IMR-90 (cell line): ENCODE results near the gene CMTM5. TPM values are rescaled to one million over a fixed set of nuclear protein-coding genes. Genes with fewer than 3 reads are reported as not detected.

Experiments
- ATAC-seq: fragments of 200-7000 bp; cut with Tn5 transposase; 2 replicates; pipeline ENCODE4 v1.9.1; 2020; ENCODE audit warnings: low read depth, mild to moderate bottlenecking, moderate library complexity
- BruUV-seq: library from RNA; stranded (reverse); fragments of 400-500 nt; replicated peaks from 2 replicates; lab custom pipeline; 2021; lab: Mats Ljungman, UMichigan
- CTCF ChIA-PET: fragments of 300-600 bp; formaldehyde crosslinking; extraction: SDS; loops from one replicate; lab custom pipeline; 2021; ENCODE audit warnings: antibody characterized with exemption; lab: Yijun Ruan, JAX
- POLR2A ChIA-PET: fragments of 300-600 bp; sonication (Branson Sonifier 250); formaldehyde crosslinking; loops from one replicate; lab custom pipeline; 2022; ENCODE audit warnings: antibody characterized with exemption; ENCODE audit not compliant: unreplicated experiment; lab: Charles Lee
- DNase-seq: peaks from one replicate; pipeline ENCODE4 v3.0.0; 2013
- H2AFZ ChIP-seq: replicated peaks from 2 replicates; pipeline ENCODE3; 2013; ENCODE audit warnings: low read length, mild to moderate bottlenecking; ENCODE audit not compliant: poor library complexity
- H2AK5ac ChIP-seq: 2 replicates; pipeline ENCODE4 v1.6.1; 2013; ENCODE audit warnings: low read depth, low read length, inconsistent platforms
- H2AK9ac ChIP-seq: replicated peaks from 2 replicates; pipeline ENCODE3; 2013; ENCODE audit warnings: mild to moderate bottlenecking, low read depth, low read length, moderate library complexity; ENCODE audit not compliant: poor library complexity
- H2BK120ac ChIP-seq: 2 replicates; pipeline ENCODE4 v1.6.1; 2013; ENCODE audit warnings: low read depth, low read length, inconsistent platforms
- H2BK15ac ChIP-seq: 3 replicates; pipeline ENCODE4 v1.6.1; 2013; ENCODE audit warnings: low read depth, low read length, inconsistent platforms
- H2BK20ac ChIP-seq: 2 replicates; pipeline ENCODE4 v1.6.1; 2013; ENCODE audit warnings: low read depth, mild to moderate bottlenecking, inconsistent platforms, low read length, moderate library complexity
- H2BK5ac ChIP-seq: 2 replicates; pipeline ENCODE4 v1.6.1; 2013; ENCODE audit warnings: mild to moderate bottlenecking, low read depth, low read length, inconsistent platforms; ENCODE audit not compliant: poor library complexity, severe bottlenecking
- H3K14ac ChIP-seq: replicated peaks from 2 replicates; pipeline ENCODE4 v1.6.1; 2013; ENCODE audit warnings: low read depth, low read length, inconsistent platforms
- H3K18ac ChIP-seq: 2 replicates; pipeline ENCODE4 v1.6.1; 2013; ENCODE audit warnings: low read depth, low read length, control low read depth
- H3K23ac ChIP-seq: 2 replicates; pipeline ENCODE4 v1.6.1; 2013; ENCODE audit warnings: low read depth, low read length, inconsistent platforms
- H3K27ac ChIP-seq: 2 replicates; pipeline ENCODE4 v1.5.1; 2013; ENCODE audit warnings: mild to moderate bottlenecking, control low read depth, low read length; ENCODE audit not compliant: insufficient read depth
- H3K27me3 ChIP-seq: 2 replicates; pipeline ENCODE4 v1.6.1; 2013; ENCODE audit warnings: low read length; ENCODE audit not compliant: control insufficient read depth, insufficient read depth
- H3K36me3 ChIP-seq: 2 replicates; pipeline ENCODE4 v1.6.1; 2013; ENCODE audit warnings: low read length, mixed read lengths; ENCODE audit not compliant: control insufficient read depth, insufficient read depth
- H3K4ac ChIP-seq: 2 replicates; pipeline ENCODE4 v1.6.1; 2013; ENCODE audit warnings: low read depth, low read length, inconsistent platforms
- H3K4me1 ChIP-seq: 2 replicates; pipeline ENCODE4 v1.6.1; 2013; ENCODE audit warnings: low read length, mixed read lengths; ENCODE audit not compliant: control insufficient read depth, insufficient read depth
- H3K4me2 ChIP-seq: 2 replicates; pipeline ENCODE4 v1.6.1; 2013; ENCODE audit warnings: low read depth, mild to moderate bottlenecking, control low read depth, low read length, moderate library complexity
- H3K4me3 ChIP-seq: 2 replicates; pipeline ENCODE4 v1.5.1; 2013; ENCODE audit warnings: low read depth, mild to moderate bottlenecking, control low read depth, low read length, moderate library complexity; ENCODE audit not compliant: insufficient read depth
- H3K56ac ChIP-seq: 2 replicates; pipeline ENCODE4 v1.6.1; 2013; ENCODE audit warnings: low read length, inconsistent platforms; ENCODE audit not compliant: insufficient read depth; ENCODE audit errors: extremely low read depth
- H3K79me1 ChIP-seq, 2 experiments: 2 replicates each; pipeline ENCODE4 v1.6.1; 2013; ENCODE audit warnings: low read length in 2 of 2, inconsistent platforms in 1 of 2, low read depth in 1 of 2
- H3K9ac ChIP-seq: 2 replicates; pipeline ENCODE4 v1.6.1; 2013; ENCODE audit warnings: low read depth, low read length, control low read depth
- H3K9me1 ChIP-seq: 2 replicates; pipeline ENCODE4 v1.6.1; 2013; ENCODE audit warnings: low read length, inconsistent platforms; ENCODE audit not compliant: insufficient read depth
- H3K9me3 ChIP-seq: 2 replicates; pipeline ENCODE4 v1.6.1; 2013; ENCODE audit warnings: low read length; ENCODE audit not compliant: control insufficient read depth, insufficient read depth
- H4K20me1 ChIP-seq: 2 replicates; pipeline ENCODE4 v1.6.1; 2013; ENCODE audit warnings: low read length, inconsistent platforms; ENCODE audit not compliant: insufficient read depth
- H4K5ac ChIP-seq: 2 replicates; pipeline ENCODE4 v1.6.1; 2013; ENCODE audit warnings: mild to moderate bottlenecking, low read depth, low read length, control low read depth
- H4K8ac ChIP-seq, 2 experiments: 2 replicates each; pipeline ENCODE4 v1.6.1; 2013; ENCODE audit warnings: low read depth in 2 of 2, low read length in 2 of 2, control low read depth in 1 of 2, inconsistent platforms in 1 of 2
- H4K91ac ChIP-seq: 2 replicates; pipeline ENCODE4 v1.6.1; 2013; ENCODE audit warnings: low read depth, low read length, inconsistent platforms; ENCODE audit not compliant: insufficient read depth
- CTCF ChIP-seq: conservative IDR thresholded peaks from 2 replicates; pipeline ENCODE4 v1.5.1; 2012; ENCODE audit warnings: mild to moderate bottlenecking, low read depth, low read length, improper control_type of control experiment
- NFE2L2 ChIP-seq: fragments of 150-350 bp; IDR thresholded peaks from 2 replicates; pipeline ENCODE4 v1.6.1; 2016; ENCODE audit warnings: low read depth, mild to moderate bottlenecking, low read length
- WGBS, 2 experiments: methylation state at CpG; one replicate each; pipeline versions ENCODE4 v1.1.5 to v1.1.7; 2013; ENCODE audit warnings: missing lambda C conversion rate in 2 of 2; ENCODE audit not compliant: insufficient read length in 1 of 2; ENCODE audit errors: extremely low coverage in 2 of 2; 5-methylcytosine and 5-hydroxymethylcytosine counted together
- dilution Hi-C: fragments of 300-500 bp; cut with HindIII; formaldehyde crosslinking; loops from one replicate; pipeline ENCODE4 v1.14.3; 2018; ENCODE audit warnings: low sequenced_read_pairs; ENCODE audit not compliant: unreplicated experiment
- in situ Hi-C: fragments of 300-500 bp; cut with MboI; formaldehyde crosslinking; loops from 3 replicates; pipeline ENCODE4 v1.14.3; 2019; ENCODE audit warnings: low sequenced_read_pairs, inconsistent platforms, mixed read lengths
- intact Hi-C: fragments of 100-400 bp; cut with micrococcal nuclease; formaldehyde crosslinking; loops from 2 replicates; pipeline ENCODE4 v1.10.0; 2022
- polyA plus RNA-seq, 3 experiments: library from polyadenylated mRNA; depleted of rRNA; stranded (reverse); fragments of >200 nt; gene quantifications; 2 replicates each; pipeline ENCODE4 v1.2.3, GENCODE V29; 2012; ENCODE audit warnings: low replicate concordance in 1 of 3
- total RNA-seq: library from RNA; depleted of rRNA; stranded (reverse); fragments of >200 nt; gene quantifications from 2 replicates; pipeline ENCODE4 v1.2.3, GENCODE V29; 2012

The CMTM5 gene
- total and polyA plus RNA-seq, 2 of the 4 experiments (the other 2 are of a cell fraction): 0.07 TPM; not detected in 1

GRCh38 chr14:23372509-23372908, 4.3 kb upstream of the CMTM5 start, which contains the start of gene IL25:
Gene IL25 (plus strand): TSS chr14:23372809.
- H3K9me1 ChIP-seq: 0 out of 2 replicates have a peak, but pooled peaks cover 2% of the 10 kb centered on the region
- H3K4me3 ChIP-seq: no peak within 1 kb of the TSS
- in situ Hi-C loops: loop anchor here (10.0 kb wide), 1 partner anchor 48 kb away; the partner anchor contains the start of gene PABPN1
- ChIA-PET CTCF (no interaction called here), POLR2A (no interaction called here)
- H3K79me1 ChIP-seq: no peaks in the 10 kb centered on the region
- H4K20me1 ChIP-seq: no peaks in the 10 kb centered on the region
- no peak within 1 kb of the TSS for H3K56ac ChIP-seq
- no peak within 1 kb of the TSS for H2BK15ac ChIP-seq
- DNase-seq: no peak
- H3K23ac ChIP-seq: no peak within 1 kb of the TSS
- no peaks in the 10 kb centered on the region for H3K9me3 ChIP-seq
- no peak within 1 kb of the TSS for H2BK5ac ChIP-seq
- H2BK120ac ChIP-seq: no peak within 1 kb of the TSS
- TF ChIP-seq CTCF: no peak
- TF ChIP-seq NFE2L2: no peak
- dilution Hi-C loops: no loop called here
- no peak within 1 kb of the TSS for H3K9ac ChIP-seq
- H2AFZ ChIP-seq: no peak within 1 kb of the TSS
- H3K27ac ChIP-seq: no peak within 1 kb of the TSS
- no peak within 1 kb of the TSS for H3K4ac ChIP-seq
- no peak within 1 kb of the TSS for H3K4me2 ChIP-seq
- no peaks in the 10 kb centered on the region for H3K4me1 ChIP-seq
- H2AK9ac ChIP-seq: no peak within 1 kb of the TSS
- no TSS peak for BruUV-seq
- H3K27me3 ChIP-seq: peaks cover 48% of the 10 kb centered on the region
- intact Hi-C loops: no loop called here
- no peak within 1 kb of the TSS for H4K91ac ChIP-seq
- H2AK5ac ChIP-seq: no peak within 1 kb of the TSS
- WGBS, 2 experiments: no CpG with 5 or more reads among the region's 2 CpGs
- no peak within 1 kb of the TSS for H3K18ac ChIP-seq
- H4K5ac ChIP-seq: no peak within 1 kb of the TSS
- H3K36me3 ChIP-seq: no peaks in the 10 kb centered on the region
- H3K14ac ChIP-seq: no peak within 1 kb of the TSS
- no peak within 1 kb of the TSS for H2BK20ac ChIP-seq
- no peak within 1 kb of the TSS for H4K8ac ChIP-seq
- no peak for ATAC-seq
